G401.6 (cell line): Measurements from ENCODE around the gene CDHR1.

Experiments
- FAIRE-seq: peaks from 2 replicates; lab custom pipeline; 2012; peaks lifted over from hg19 to GRCh38; lab: Jason Lieb, UNC

Gene CDHR1

DNA sequence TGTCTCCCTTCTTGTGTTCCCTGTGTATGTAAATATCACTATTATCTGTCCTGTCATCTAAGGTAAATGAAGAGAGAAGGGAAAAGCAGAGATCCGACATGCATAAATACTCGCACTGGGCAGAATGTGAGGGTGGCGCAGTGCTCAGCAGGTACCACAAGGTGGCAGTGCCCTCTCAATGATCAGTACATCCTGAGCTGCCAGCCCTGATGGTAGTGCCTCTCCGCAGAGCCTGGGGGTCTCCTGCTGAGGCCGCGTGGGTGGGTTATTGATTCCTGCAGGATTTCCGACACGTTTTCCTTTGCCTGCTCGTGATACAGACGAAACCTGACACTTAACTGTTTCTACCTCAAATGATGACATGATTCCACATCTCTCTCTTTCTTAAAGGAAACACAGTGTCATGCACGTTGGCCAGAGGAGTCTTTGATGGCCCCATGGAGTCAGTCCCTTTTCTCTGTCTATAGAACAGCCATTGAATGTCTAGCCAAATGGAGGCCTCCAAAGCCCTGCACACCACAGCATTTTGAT lies 70.3 kb downstream of the CDHR1 start:
- no peak for FAIRE-seq

DNA sequence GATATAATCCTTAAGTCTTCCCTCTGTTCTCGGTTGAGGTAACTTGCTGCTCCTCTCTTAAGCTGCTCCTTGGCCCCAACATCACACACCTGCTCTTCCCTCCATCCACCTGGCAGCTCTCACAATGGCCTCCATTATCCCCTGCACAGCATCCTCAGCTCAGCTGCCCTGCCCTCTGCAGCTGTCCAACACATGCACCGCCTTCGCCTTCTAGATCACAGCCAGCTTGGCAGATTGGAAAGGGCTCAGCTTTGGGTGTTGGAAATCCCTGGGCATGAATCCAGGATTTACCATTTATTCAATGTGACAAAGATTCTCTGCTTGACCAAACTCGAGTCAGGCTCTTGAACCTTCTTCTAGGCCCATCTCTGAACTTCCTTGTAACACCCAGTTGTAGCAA lies 71.1 kb downstream of the CDHR1 start:
- FAIRE-seq: no peak

DNA sequence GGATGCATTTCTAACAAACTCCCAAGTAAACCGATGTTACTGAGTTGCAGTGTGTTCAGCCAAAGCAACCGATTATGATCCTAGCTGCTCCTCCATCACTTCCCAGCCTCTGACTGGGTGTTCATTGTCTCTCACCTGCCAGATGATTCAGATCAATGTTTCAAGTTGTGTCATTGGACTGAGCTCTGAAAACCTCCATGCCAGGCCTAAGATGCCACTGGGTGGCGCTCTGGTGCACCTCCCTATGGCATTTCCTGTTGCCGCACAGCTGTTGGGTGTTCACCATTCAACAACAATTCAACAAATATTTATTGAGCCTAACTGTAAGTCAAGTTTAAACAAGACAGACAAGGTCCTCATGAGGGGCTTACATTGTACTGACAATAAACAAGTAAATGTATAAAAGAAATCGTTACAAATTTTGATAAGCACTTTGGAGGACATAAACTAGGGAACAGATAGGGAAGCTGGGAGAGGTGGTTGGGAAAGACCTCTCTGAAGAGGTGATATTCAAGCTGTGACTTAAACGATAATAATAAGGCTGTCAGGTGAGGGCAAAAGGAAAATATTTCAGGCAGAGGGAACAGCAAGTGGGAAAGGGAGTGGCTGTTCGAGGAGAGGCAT lies 73.3 kb downstream of the CDHR1 start:
- no peak for FAIRE-seq

DNA sequence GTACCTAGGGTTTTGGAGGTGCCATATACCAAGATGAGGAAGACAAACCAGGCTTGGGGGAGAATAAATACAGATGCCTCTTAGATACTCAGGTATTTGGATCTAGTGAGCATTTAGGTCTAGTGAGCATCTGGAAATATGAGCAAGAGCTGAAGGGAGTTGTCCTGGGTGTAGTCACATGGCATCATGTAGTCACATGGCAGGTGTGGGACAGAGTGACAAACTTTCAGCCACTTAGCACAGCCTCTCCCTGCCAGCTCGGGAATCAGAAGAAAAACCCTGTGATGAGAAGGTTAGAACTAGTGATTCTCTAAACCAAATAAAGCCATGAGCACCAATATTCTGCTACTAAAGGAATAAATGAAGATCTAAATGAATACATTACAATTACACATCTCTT lies 74.8 kb downstream of the CDHR1 start:
- no peak for FAIRE-seq
